CD14-positive monocyte (primary cell): Measurements from ENCODE around the gene DCUN1D4. TPM values are rescaled to one million over a fixed set of nuclear protein-coding genes. Genes with fewer than 3 reads are reported as not detected.

Experiments used
- DNase-seq, 3 donors: peaks; one replicate each; pipeline ENCODE4 v3.0.0-alpha.2; 2011 to 2022
- H2AFZ ChIP-seq: 2 replicates; pipeline ENCODE4 v1.6.0; 2012; ENCODE audit warnings: mild to moderate bottlenecking, low read depth, low read length, inconsistent platforms; ENCODE audit not compliant: insufficient read depth, poor library complexity, severe bottlenecking
- H3K27ac ChIP-seq, 2 donors: 1 replicate in 1 of 2; 2 replicates in 1 of 2; pipeline ENCODE4 v1.5.1; 2012 to 2013; ENCODE audit warnings: low read length in 2 of 2, control low read depth in 1 of 2, inconsistent platforms in 1 of 2, low read depth in 1 of 2, mild to moderate bottlenecking in 1 of 2
- H3K27me3 ChIP-seq, 2 donors: one replicate each; pipeline versions ENCODE4 v1.6.0 to v1.6.1; 2011 to 2013; ENCODE audit warnings: low read length in 2 of 2; ENCODE audit not compliant: control insufficient read depth in 2 of 2, insufficient read depth in 2 of 2
- H3K36me3 ChIP-seq, 2 donors: replicated peaks in 1 of 2; 1 replicate in 1 of 2; 2 replicates in 1 of 2; pipeline versions ENCODE4 v1.5.1 to v1.6.1; 2012 to 2013; ENCODE audit warnings: low read length in 2 of 2, control low read depth in 1 of 2, inconsistent platforms in 1 of 2, mild to moderate bottlenecking in 1 of 2; ENCODE audit not compliant: insufficient read depth in 2 of 2, control insufficient read depth in 1 of 2
- H3K4me1 ChIP-seq, 2 donors: 1 replicate in 1 of 2; 2 replicates in 1 of 2; pipeline versions ENCODE4 v1.5.1 to v1.6.1; 2012 to 2013; ENCODE audit warnings: low read length in 2 of 2, control low read depth in 1 of 2, inconsistent platforms in 1 of 2, mild to moderate bottlenecking in 1 of 2, moderate library complexity in 1 of 2; ENCODE audit not compliant: insufficient read depth in 2 of 2, control insufficient read depth in 1 of 2
- H3K4me2 ChIP-seq: replicated peaks from 2 replicates; pipeline ENCODE3; 2012; ENCODE audit warnings: low read length, moderate library complexity, mild to moderate bottlenecking; ENCODE audit not compliant: poor library complexity, severe bottlenecking; ENCODE audit errors: extremely low read depth
- H3K4me3 ChIP-seq, 3 experiments: fragments of 200-600 bp in 1 of 3; sonication (generic) in 1 of 3; replicated peaks in 1 of 3; 1 replicate in 2 of 3; 2 replicates in 1 of 3; pipeline ENCODE4 v1.5.1; 2011 to 2013; ENCODE audit warnings: low read length in 3 of 3, mild to moderate bottlenecking in 3 of 3, control low read depth in 2 of 3, low read depth in 2 of 3, inconsistent platforms in 1 of 3, moderate library complexity in 1 of 3
- H3K79me2 ChIP-seq: 2 replicates; pipeline ENCODE4 v1.6.0; 2012; ENCODE audit warnings: mild to moderate bottlenecking, control low read depth, inconsistent platforms, low read length, moderate library complexity; ENCODE audit not compliant: insufficient read depth
- H3K9ac ChIP-seq: 2 replicates; pipeline ENCODE4 v1.6.0; 2017; ENCODE audit warnings: low read length, mild to moderate bottlenecking; ENCODE audit not compliant: insufficient read depth, poor library complexity, severe bottlenecking
- H3K9me3 ChIP-seq, 2 donors: replicated peaks in 1 of 2; 1 replicate in 1 of 2; 2 replicates in 1 of 2; pipeline versions ENCODE4 v1.5.1 to v1.6.1; 2012 to 2013; ENCODE audit warnings: low read length in 2 of 2, control low read depth in 1 of 2; ENCODE audit not compliant: control insufficient read depth in 1 of 2, insufficient read depth in 1 of 2
- H4K20me1 ChIP-seq: 2 replicates; pipeline ENCODE4 v1.6.0; 2012; ENCODE audit warnings: mild to moderate bottlenecking, low read length, control low read depth, moderate library complexity; ENCODE audit not compliant: insufficient read depth
- H3K27ac Mint-ChIP-seq, 7 donors: one replicate each; pipeline ENCODE4 v1.8.0; 2020; ENCODE audit warnings: mild to moderate bottlenecking in 7 of 7, mixed read lengths in 7 of 7, moderate library complexity in 6 of 7, inconsistent platforms in 2 of 7
- H3K27me3 Mint-ChIP-seq, 3 donors: one replicate each; pipeline ENCODE4 v1.8.0; 2021 to 2022; ENCODE audit warnings: low read depth in 3 of 3, mild to moderate bottlenecking in 3 of 3, mixed read lengths in 3 of 3, moderate library complexity in 3 of 3, inconsistent platforms in 1 of 3
- H3K36me3 Mint-ChIP-seq, 2 donors: one replicate each; pipeline ENCODE4 v1.8.0; 2020; ENCODE audit warnings: mixed read lengths in 2 of 2, inconsistent platforms in 1 of 2, mild to moderate bottlenecking in 1 of 2
- H3K4me1 Mint-ChIP-seq: one replicate; pipeline ENCODE4 v1.8.0; 2020; ENCODE audit warnings: mild to moderate bottlenecking, mixed read lengths
- H3K4me3 Mint-ChIP-seq, 2 donors: one replicate each; pipeline ENCODE4 v1.8.0; 2020; ENCODE audit warnings: mild to moderate bottlenecking in 2 of 2, mixed read lengths in 2 of 2, moderate library complexity in 1 of 2
- H3K9me3 Mint-ChIP-seq, 7 donors: one replicate each; pipeline ENCODE4 v1.8.0; 2020 to 2022; ENCODE audit warnings: mixed read lengths in 7 of 7, mild to moderate bottlenecking in 6 of 7, moderate library complexity in 6 of 7, inconsistent platforms in 2 of 7
- CTCF ChIP-seq: fragments of 200-600 bp; IDR thresholded peaks from one replicate; pipeline ENCODE4 v1.8.0; 2022; ENCODE audit warnings: antibody characterized with exemption, mild to moderate bottlenecking
- WGBS: methylation state at CpG from one replicate; pipeline ENCODE4 v1.1.5; 2013; ENCODE audit warnings: missing lambda C conversion rate; ENCODE audit not compliant: insufficient coverage; 5-methylcytosine and 5-hydroxymethylcytosine counted together
- intact Hi-C, 2 donors: fragments of 100-400 bp; cut with micrococcal nuclease; formaldehyde crosslinking; loops; one replicate each; pipeline versions ENCODE4 v1.15.0 to v1.15.1; 2023
- polyA plus RNA-seq, 3 donors: library from polyadenylated mRNA; depleted of rRNA in 1 of 3; unstranded in 2 of 3; stranded (reverse) in 1 of 3; fragments of 300-500 nt in 2 of 3; fragments of >200 nt in 1 of 3; fragmentation: Illumina TruSeq in 2 of 3; gene quantifications; 1 replicate in 2 of 3; 2 replicates in 1 of 3; pipeline ENCODE4 v1.2.3, GENCODE V29; 2012 to 2021

DCUN1D4 gene
- polyA plus RNA-seq, 3 donors = 4.7 to 15.2 (median 6.9) TPM

- no peak for DNase-seq
- H3K4me1 ChIP-seq = no peaks in the 10 kb centered on the region
- H2AFZ ChIP-seq = no peak overlapping the region
- Mint-ChIP-seq H3K27ac (no peak overlapping the region), H3K36me3 (no peaks in the 10 kb centered on the region), H3K27me3 (peaks cover 0 to 1% (median 0%) of the 10 kb centered on the region in 3 donors), H3K4me3 (no peak overlapping the region), H3K9me3 (peaks cover 18 to 28% (median 21%) of the 10 kb centered on the region in 7 donors), H3K4me1 (no peaks in the 10 kb centered on the region)
- H3K9me3 ChIP-seq = peaks cover 13 to 16% of the 10 kb centered on the region in 2 donors
- no peaks in the 10 kb centered on the region for H4K20me1 ChIP-seq
- no peak overlapping the region for H3K4me3 ChIP-seq
- H3K4me2 ChIP-seq = no peak overlapping the region
- no peak overlapping the region for H3K9ac ChIP-seq
- no peaks in the 10 kb centered on the region for H3K27me3 ChIP-seq
- no peaks in the 10 kb centered on the region for H3K36me3 ChIP-seq
- TF ChIP-seq CTCF = no peak
- 92% methylated on average over 4 of the region's 6 CpGs for whole genome bisulfite sequencing
- intact Hi-C loops = no loop called here
- H3K27ac ChIP-seq = no peak overlapping the region
- H3K79me2 ChIP-seq = no peaks in the 10 kb centered on the region
Measured at GRCh38 chr4:51942108-51942832, 99.3 kb downstream of the DCUN1D4 start.

GRCh38 chr4:51942833-51943215 is 99.9 kb downstream of the DCUN1D4 start:
- H3K79me2 ChIP-seq = no peaks in the 10 kb centered on the region
- no peak overlapping the region for H3K4me2 ChIP-seq
- no peak for DNase-seq
- intact Hi-C loops = no loop called here
- H3K9ac ChIP-seq = no peak overlapping the region
- no peak overlapping the region for H3K27ac ChIP-seq
- no peaks in the 10 kb centered on the region for H3K36me3 ChIP-seq
- H3K27me3 Mint-ChIP-seq = peaks cover 0 to 2% (median 0%) of the 10 kb centered on the region in 3 donors
- H3K36me3 Mint-ChIP-seq = no peaks in the 10 kb centered on the region
- peaks cover 16 to 29% (median 22%) of the 10 kb centered on the region in 7 donors for H3K9me3 Mint-ChIP-seq
- H3K4me3 ChIP-seq = no peak overlapping the region
- H3K27ac Mint-ChIP-seq = no peak overlapping the region
- no peak overlapping the region for H3K4me3 Mint-ChIP-seq
- no peaks in the 10 kb centered on the region for H4K20me1 ChIP-seq
- no peaks in the 10 kb centered on the region for H3K4me1 ChIP-seq
- peaks cover 13 to 16% of the 10 kb centered on the region in 2 donors for H3K9me3 ChIP-seq
- no peaks in the 10 kb centered on the region for H3K4me1 Mint-ChIP-seq
- no CpG with 5 or more reads among the region's 2 CpGs for WGBS
- no peak overlapping the region for H2AFZ ChIP-seq
- H3K27me3 ChIP-seq = no peaks in the 10 kb centered on the region
- no peak for TF ChIP-seq CTCF
